Measurements from ENCODE around the gene ITIH2.
"Not testable (repeated sequence)": the region's sequence is repeated elsewhere in the genome, so short reads cannot be mapped to it uniquely, and the experiment has no call there.

The ITIH2 gene

DNA sequence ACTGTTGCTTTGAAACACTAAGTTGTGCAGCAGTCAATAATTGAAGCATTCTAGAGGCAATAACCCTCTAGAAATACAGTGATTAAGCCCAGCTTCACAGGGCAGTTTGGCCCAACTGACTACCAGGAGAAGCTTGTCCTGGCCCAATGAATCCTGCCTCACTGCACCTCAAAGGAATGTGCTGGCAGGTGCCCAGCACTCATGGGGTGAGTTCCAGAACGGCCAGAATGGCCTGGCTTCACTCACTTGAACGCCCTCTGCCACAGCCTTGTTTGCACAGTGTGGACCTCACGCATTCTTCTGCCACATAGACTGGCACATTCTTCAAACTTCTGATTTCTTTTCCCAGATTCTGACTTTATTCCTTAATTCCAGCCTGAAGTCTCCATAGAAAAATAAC lies 6.6 kb upstream of the ITIH2 start:
- no peak for DNase-seq

DNA sequence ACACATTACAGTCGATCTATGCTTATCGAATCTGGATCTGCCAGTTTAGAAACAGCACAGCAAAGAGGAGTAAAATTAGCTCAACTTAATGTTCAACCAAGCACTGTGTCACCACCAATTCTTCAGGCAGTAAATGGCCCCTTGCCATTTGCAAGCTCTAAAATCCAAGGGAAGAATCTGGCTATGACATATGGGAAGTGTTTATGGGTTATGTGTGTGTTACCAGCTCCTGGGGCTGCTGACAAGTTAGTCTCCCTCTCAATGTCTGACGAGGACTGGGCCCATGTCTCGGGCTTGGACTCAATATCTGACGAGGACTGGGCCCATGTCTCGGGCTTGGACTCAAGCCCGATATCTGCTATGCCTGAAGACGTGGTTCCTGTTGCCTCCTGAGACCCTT lies 5.7 kb upstream of the ITIH2 start:
- no peak for DNase-seq

GRCh38 chr10:7700577-7701125 lies 2.5 kb upstream of the ITIH2 start:
- no peak for DNase-seq

DNA sequence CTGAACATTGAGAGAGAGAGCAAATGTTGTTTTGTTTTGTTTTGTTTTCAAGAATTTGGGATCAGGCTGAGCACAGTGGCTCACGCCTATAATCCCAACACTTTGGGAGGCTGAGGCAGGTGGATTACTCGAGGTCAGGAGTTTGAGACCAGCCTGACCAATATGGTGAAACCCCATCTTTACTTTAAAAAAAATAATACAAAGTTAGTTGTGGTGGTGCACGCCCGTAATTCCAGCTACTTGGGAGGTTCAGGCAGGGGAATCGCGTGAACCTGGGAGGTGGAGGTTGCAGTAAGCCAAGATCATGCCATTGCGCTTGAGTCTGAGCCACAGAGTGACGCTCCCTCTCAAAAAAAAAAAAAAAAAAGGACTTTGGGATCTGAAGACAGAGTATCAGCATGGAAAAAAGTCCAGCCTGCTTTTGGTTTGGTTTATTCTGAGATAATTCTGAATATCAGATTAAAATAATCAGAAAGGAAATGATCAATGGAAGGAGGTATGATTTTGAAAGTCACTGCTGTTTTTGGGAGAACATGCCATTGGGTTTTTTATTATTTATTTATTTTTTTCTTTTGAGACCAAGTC lies 1.9 kb upstream of the ITIH2 start:
- no peak for DNase-seq

GRCh38 chr10:7702288-7702812 lies 766 bp upstream of the ITIH2 start:
- DNase-seq = no peak

DNA sequence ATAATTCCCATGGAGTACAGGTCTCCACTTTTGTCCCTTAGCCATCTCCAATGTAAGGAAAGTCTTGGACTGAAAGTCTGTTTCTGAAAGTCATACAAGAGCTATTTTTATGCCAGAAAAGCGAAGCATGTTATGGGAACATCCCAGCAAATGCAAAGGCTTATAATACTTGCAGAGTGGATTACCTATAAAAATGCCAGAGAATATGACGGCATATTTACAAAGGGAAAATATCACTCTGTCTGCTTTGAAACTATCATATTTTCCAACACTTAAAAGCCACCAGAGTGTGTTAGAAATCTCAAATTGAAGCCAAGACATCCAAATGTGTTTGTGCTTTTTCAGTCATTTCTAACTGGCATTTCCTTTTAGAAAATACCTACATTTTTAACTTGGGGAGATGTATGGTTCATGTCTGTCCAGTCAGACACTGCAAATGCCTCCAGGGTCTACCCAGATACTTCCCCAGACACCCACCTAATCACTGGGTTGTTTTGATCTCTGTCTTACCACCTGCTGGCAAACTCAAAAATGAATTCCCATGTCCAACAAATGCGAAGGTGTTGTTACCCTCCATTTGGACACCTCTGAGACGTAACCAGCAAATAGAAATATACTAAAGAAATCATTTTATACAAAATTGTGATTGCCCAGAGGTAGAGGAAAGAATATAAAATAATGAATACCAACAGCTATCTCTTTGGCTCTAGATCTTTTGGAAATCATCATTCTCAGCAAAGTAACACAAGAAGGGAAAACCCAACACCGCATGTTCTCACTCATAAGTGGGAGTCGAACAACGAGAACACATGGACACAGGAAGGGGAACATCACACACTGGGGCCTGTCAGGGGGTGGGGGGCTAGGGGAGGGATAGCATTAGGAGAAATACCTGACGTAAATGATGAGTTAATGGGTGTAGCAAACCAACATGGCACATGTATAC lies 1.2 kb downstream of the ITIH2 start:
- DNase-seq = no peak

GRCh38 chr10:7705341-7705740 lies 2.2 kb downstream of the ITIH2 start:
- no peak for DNase-seq

DNA sequence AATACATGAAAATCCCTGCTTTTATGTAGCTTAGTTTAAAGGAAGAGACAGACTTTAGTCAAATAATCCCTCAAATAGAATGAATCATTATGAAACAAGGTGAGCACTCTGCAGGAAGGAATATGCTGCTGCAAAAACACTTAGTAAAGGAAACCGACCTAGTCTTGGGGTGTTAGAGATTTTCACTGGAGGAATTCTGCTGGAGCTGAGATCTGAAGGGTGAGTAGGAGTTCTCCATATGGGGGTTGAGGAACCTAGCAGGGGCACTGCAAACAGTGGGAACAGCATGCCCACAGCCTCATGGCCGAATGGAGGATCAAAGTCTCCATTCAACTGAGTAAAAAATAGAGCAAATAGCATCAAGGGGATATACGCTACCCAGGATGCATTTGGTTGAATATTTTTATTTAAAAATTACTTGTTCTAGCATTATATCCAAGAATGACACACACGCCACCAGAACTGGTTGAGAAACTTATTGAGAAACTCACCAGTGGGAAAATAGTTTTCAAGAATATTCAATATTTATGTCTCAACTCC lies 3.5 kb downstream of the ITIH2 start:
- no peak for DNase-seq

- DNase-seq = no peak
Measured at GRCh38 chr10:7707102-7707501, 4.0 kb downstream of the ITIH2 start.

DNA sequence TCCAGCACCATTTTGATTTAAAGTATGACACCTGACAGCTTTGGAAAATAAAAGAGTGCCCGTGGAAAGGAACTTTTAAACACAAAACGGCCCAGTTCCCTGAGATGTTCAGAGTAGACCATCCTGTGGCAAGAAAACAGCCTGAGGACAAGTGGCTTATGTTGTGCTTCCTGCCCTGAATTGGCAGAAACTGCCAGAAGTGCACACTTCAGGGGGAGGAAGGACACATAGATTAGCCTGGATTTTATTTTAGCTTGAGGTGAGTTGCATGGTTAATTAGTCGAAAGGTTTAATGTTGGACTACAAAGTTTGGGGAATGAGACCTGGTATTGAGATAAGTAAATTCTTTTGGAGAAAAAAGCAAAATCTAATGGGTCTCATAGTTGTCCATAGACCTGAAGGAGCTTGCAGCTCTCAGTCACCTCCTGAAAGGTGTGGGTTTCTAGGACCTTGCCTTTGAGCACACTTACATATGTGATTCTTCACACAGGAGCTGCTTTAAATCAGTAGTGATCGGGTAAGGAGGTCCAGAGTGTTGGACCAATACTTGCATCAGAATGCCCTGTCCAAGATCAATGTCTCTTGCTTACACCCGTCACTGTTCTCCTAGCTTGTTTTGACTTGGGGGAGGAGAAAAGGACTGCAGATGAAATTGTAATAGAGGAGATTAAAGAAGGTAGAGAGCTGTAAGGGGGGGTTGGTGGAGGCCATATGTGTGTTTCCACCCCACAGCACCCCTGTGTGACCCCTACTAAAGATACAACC lies 4.9 kb downstream of the ITIH2 start:
- no peak for DNase-seq

DNA sequence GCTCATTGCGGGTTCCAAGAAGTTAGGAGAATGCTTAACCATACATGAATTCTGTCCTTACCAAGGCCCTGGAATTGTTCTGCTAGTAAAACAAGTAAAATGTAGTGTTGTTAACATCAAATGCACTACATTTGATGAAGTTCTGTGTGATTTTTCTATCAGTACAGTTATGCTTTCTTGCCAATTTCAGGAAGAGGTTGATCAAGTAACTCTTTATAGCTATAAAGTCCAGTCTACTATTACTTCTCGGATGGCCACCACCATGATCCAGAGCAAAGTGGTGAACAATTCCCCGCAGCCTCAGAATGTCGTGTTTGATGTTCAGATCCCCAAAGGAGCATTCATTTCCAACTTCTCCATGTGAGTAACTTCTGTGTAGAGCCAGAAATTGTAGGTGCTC lies 5.7 kb downstream of the ITIH2 start:
- DNase-seq = no peak

GRCh38 chr10:7710446-7710845 lies 7.3 kb downstream of the ITIH2 start:
- DNase-seq = no peak

DNA sequence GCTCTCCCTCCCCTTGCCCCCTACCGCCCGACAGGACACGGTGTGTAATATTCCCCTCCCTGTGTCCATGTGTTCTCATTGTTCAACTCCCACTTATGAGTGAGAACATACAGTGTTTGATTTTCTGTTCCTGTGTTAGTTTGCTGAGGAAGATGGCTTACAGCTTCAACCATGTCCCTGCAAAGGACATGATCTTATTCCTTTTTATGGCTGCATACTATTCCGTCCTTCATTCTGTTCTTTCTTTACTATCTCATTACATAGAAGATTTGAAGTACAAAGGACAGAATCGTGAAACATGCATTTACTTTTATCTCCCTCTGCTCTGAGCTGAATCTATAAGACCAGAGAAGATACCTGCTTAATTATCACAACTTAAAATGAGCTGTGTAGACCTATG lies 8.0 kb downstream of the ITIH2 start:
- DNase-seq = not testable (repeated sequence)

DNA sequence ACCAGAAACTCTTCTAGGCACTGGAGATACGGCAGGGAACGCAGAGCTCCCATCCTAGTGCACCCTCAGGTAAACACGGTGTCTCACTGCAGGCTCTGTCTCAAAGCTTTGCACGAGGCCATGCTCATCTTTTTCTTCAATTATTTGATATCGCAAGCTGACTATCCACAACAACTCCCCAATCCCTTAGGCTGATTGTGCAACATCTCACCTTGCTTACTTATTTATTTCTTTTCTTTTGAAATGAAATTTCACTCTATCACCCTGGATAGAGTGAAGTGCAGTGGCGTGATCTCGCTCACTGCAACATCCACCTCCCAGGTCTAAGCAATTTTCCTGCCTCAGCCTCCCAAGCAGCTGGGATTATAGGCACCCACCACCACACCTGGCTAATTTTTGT lies 12.4 kb downstream of the ITIH2 start:
- no peak for DNase-seq

DNA sequence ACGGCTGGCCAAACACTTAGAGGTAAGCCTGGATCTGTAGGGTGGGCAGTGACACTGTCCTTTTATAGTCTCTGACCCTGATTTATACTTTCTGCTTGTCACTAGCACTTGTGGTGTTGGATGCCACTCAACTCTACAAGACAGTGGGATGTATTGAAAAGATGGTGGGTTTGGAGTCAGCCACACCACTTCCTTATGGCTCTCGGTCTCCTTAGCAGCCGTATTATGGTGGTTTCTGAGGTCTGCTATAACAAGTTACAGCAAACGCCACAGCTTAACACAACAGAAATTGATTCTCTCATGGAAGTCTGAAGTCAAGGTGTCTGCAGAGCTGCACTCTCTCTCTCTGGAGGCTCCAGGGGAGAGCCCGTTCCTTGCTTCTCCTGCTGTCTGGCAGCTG lies 14.7 kb downstream of the ITIH2 start:
- DNase-seq = no peak

DNA sequence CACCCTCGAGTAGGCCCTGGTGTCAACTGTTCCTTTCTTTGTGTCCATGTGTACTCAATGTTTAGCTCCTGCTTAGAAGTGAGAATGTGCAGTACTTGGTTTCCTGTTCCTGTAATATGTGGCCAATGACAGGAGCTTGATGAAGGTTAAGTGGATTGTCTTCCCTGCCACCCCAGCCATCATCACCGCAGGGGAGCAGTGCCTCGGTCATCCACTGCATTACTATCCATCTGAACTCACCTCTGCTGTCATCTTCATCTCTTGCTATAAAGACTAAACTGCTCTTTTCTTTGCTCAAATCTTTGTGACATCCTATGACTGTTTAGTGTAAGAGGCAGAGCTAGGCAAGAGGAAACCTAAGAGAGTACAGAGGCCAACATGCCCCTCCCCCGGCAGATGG lies 15.6 kb downstream of the ITIH2 start:
- no peak for DNase-seq

GRCh38 chr10:7720478-7720877 lies 17.4 kb downstream of the ITIH2 start:
- DNase-seq = no peak

DNA sequence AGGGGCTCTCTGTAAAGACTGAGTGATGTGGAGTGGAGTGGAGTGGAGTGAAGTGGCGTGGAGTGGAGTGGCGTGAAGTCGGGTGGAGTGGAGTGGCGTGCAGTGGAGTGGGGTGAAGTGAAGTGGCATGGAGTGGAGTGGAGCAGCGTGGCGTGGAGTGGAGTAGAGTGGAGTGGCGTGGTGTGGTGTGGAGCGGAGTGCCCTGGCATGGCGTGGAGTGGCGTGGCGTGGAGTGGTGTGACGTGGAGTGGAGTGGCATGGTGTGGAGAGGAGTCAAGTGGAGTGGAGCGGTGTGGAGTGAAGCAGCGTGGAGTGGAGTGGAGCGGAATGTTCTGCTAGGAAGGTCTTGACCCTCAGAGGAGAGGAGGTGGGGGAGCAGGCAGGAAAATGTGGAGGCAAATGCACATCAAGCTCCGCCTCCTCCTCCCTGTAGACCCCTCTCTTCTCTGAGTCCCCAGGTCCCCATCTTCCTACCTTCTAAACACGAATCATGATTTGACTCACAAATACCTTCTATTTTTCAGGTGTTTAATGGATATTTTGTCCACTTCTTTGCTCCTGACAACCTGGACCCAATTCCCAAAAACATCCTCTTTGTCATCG lies 19.9 kb downstream of the ITIH2 start:
- no peak for DNase-seq

DNA sequence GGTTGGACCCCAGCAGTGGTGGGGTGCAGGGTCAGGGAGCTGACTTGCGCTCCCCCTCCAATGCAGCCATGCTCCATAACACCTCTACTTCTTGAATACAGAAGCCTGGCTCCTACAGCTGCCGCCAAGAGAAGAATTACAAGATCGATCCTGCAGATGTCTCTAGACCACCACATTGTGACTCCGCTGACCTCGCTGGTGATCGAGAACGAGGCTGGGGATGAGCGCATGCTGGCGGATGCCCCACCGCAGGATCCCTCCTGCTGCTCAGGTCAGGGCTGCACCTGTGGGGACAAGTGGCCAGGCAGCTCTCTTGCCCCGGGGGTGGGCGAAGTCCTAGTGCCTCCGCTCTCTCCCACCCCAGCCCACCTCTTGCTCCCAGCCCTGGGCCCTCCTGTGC lies 31.7 kb downstream of the ITIH2 start:
- no peak for DNase-seq

- no peak for DNase-seq
Measured at GRCh38 chr10:7738536-7739407, 35.7 kb downstream of the ITIH2 start.

GRCh38 chr10:7744307-7744706 lies 41.2 kb downstream of the ITIH2 start:
- DNase-seq = no peak

Measured in effector CD4-positive, alpha-beta T cell (primary cell).